Transverse colon (tissue), 4 donors: ENCODE data around the gene BLM. TPM values are rescaled to one million over a fixed set of nuclear protein-coding genes. Genes with fewer than 3 reads are reported as not detected.

ENCODE experiments used
- DNase-seq: peaks from one replicate; pipeline ENCODE4 v3.0.0-alpha.2; 2019
- H3K27ac ChIP-seq, 4 donors: fragments of 200-600 bp; sonication (generic); 2 replicates each; pipeline ENCODE4 v1.5.1; 2016 to 2018; ENCODE audit warnings: inconsistent platforms in 4 of 4
- H3K27me3 ChIP-seq: fragments of 200-600 bp; sonication (generic); 2 replicates; pipeline ENCODE4 v1.5.1; 2017; ENCODE audit warnings: inconsistent platforms
- H3K36me3 ChIP-seq, 4 donors: fragments of 200-600 bp; sonication (generic); 2 replicates each; pipeline ENCODE4 v1.5.1; 2017 to 2019; ENCODE audit warnings: inconsistent platforms in 4 of 4
- H3K4me1 ChIP-seq, 4 donors: fragments of 200-600 bp; sonication (generic); 2 replicates each; pipeline ENCODE4 v1.5.1; 2017 to 2020; ENCODE audit warnings: inconsistent platforms in 4 of 4
- H3K4me3 ChIP-seq, 4 donors: fragments of 200-600 bp; sonication (generic); 1 replicate in 1 of 4; 2 replicates in 3 of 4; pipeline versions ENCODE4 v1.5.1 to v1.6.1; 2017 to 2019; ENCODE audit warnings: inconsistent platforms in 4 of 4
- H3K9me3 ChIP-seq, 2 donors: fragments of 200-600 bp; sonication (generic); 2 replicates each; pipeline ENCODE4 v1.5.1; 2017 to 2019; ENCODE audit warnings: inconsistent platforms in 2 of 2
- CTCF ChIP-seq, 5 experiments: fragments of 200-600 bp in 3 of 5; fragments of 450-650 bp in 2 of 5; sonication (generic) in 3 of 5; IDR thresholded peaks; 1 replicate in 2 of 5; 2 replicates in 3 of 5; pipeline ENCODE4 v1.5.1; 2016 to 2017; ENCODE audit warnings: antibody characterized with exemption in 5 of 5, inconsistent platforms in 3 of 5, mild to moderate bottlenecking in 2 of 5, moderate library complexity in 1 of 5
- EP300 ChIP-seq: sonication (generic); formaldehyde crosslinking; IDR thresholded peaks from one replicate; pipeline ENCODE4 v1.6.1; 2017; ENCODE audit warnings: antibody characterized with exemption, low read depth
- POLR2A ChIP-seq: fragments of 450-650 bp; IDR thresholded peaks from one replicate; pipeline ENCODE4 v1.6.1; 2016; ENCODE audit warnings: antibody characterized with exemption, mild to moderate bottlenecking, moderate library complexity
- POLR2AphosphoS5 ChIP-seq, 3 donors: sonication (generic); formaldehyde crosslinking; IDR thresholded peaks; one replicate each; pipeline ENCODE4 v1.6.1; 2016; ENCODE audit warnings: antibody characterized with exemption in 3 of 3
- WGBS, 2 donors: methylation state at CpG; one replicate each; pipeline ENCODE4 v1.1.5; 2018; ENCODE audit warnings: low coverage in 1 of 2; 5-methylcytosine and 5-hydroxymethylcytosine counted together
- in situ Hi-C, 4 donors: fragments of 200-750 bp; cut with MboI; loops; one replicate each; pipeline versions ENCODE4 v1.15.0 to v1.15.1; 2017; ENCODE audit warnings: low sequenced_read_pairs in 3 of 4, low pct_ligation_motif_present in 1 of 4, low pct_unique_long_range_greater_than_20kb in 1 of 4
- intact Hi-C: fragments of 100-400 bp; cut with DNase I; formaldehyde crosslinking; loops from one replicate; pipeline ENCODE4 v1.15.1; 2023; ENCODE audit warnings: low total_unique reads
- total RNA-seq, 4 donors: library from RNA; depleted of rRNA; stranded (reverse); fragments of >200 nt; gene quantifications; one replicate each; pipeline ENCODE4 v1.1.0, GENCODE V29; 2016

The BLM gene
- total RNA-seq, 4 donors from 2014 or later = 1.5 to 6.4 (median 2.0) TPM

- TF ChIP-seq POLR2AphosphoS5 (IDR thresholded peaks at IDR 0.05) = no peak
- TF ChIP-seq EP300 = no peak
- TF ChIP-seq POLR2A = no peak
- no peak for TF ChIP-seq CTCF (IDR thresholded peaks at IDR 0.05)
- intact Hi-C loops (no loop called here), in situ Hi-C loops (no loop called here)
- no peaks in the 10 kb centered on the region for H3K9me3 ChIP-seq
- H3K27me3 ChIP-seq = no peaks in the 10 kb centered on the region
- DNase-seq = no peak
- H3K36me3 ChIP-seq = no peaks in the 10 kb centered on the region
- peaks cover 0 to 16% (median 9%) of the 10 kb centered on the region in 4 donors for H3K4me1 ChIP-seq
- H3K27ac ChIP-seq = peak overlapping the region in 2 of 4 donors; percentile 9 to 30
- WGBS, 2 donors = 49 to 62% methylated on average over 3 to 13 of the region's 13 CpGs
- H3K4me3 ChIP-seq = no peak overlapping the region
Observed at GRCh38 chr15:90814191-90814821, 97.2 kb downstream of the BLM start.

- Histone ChIP-seq H3K27ac (no peak overlapping the region), H3K4me1 (peaks cover 0 to 16% (median 9%) of the 10 kb centered on the region in 4 donors), H3K27me3 (no peaks in the 10 kb centered on the region), H3K4me3 (no peak overlapping the region), H3K36me3 (no peaks in the 10 kb centered on the region), H3K9me3 (no peaks in the 10 kb centered on the region)
- WGBS, 2 donors = 89 to 100% methylated on average over 1 to 15 of the region's 15 CpGs
- in situ Hi-C loops (no loop called here), intact Hi-C loops (no loop called here)
- no peak for TF ChIP-seq CTCF (IDR thresholded peaks at IDR 0.05)
- no peak for DNase-seq
Observed at GRCh38 chr15:90816401-90817116, 99.4 kb downstream of the BLM start.

- intact Hi-C loops = no loop called here
- TF ChIP-seq CTCF (IDR thresholded peaks at IDR 0.05) = no peak
- no peak for TF ChIP-seq POLR2A
- TF ChIP-seq POLR2AphosphoS5 (IDR thresholded peaks at IDR 0.05) = no peak
- no peak for TF ChIP-seq EP300
- no peaks in the 10 kb centered on the region for H3K27me3 ChIP-seq
- no peak overlapping the region for H3K4me3 ChIP-seq
- no peaks in the 10 kb centered on the region for H3K9me3 ChIP-seq
- DNase-seq = no peak
- WGBS, 2 donors = 86 to 100% methylated on average over 2 to 13 of the region's 14 CpGs
- peaks cover 0 to 16% (median 9%) of the 10 kb centered on the region in 4 donors for H3K4me1 ChIP-seq
- H3K27ac ChIP-seq = no peak overlapping the region
- in situ Hi-C loops = no loop called here
- H3K36me3 ChIP-seq = no peaks in the 10 kb centered on the region
Observed at GRCh38 chr15:90817117-90818057, 100.2 kb downstream of the BLM start.
